T-helper 1 cell treated with Interleukin-12 subunit alpha and Interleukin-12 subunit beta and Interleukin-4 antibody, amounts not matched to agents 30 μg/mL and 1 μg/mL, for 36 hours (primary cell): ENCODE measurements around the gene R3HDM1.
"Not testable (repeated sequence)": the region's sequence is repeated elsewhere in the genome, so short reads cannot be mapped to it uniquely, and the experiment has no call there.

ENCODE experiments used
- H3K27ac Mint-ChIP-seq: one replicate; pipeline ENCODE4 v1.8.0; 2021; ENCODE audit warnings: mild to moderate bottlenecking, mixed read lengths
- H3K27me3 Mint-ChIP-seq: one replicate; pipeline ENCODE4 v1.8.0; 2021; ENCODE audit warnings: low read depth, mixed read lengths
- H3K36me3 Mint-ChIP-seq: one replicate; pipeline ENCODE4 v1.8.0; 2021; ENCODE audit warnings: low read depth, mixed read lengths
- H3K4me1 Mint-ChIP-seq: one replicate; pipeline ENCODE4 v1.8.0; 2021; ENCODE audit warnings: low read depth, mixed read lengths
- H3K4me3 Mint-ChIP-seq: one replicate; pipeline ENCODE4 v1.8.0; 2021; ENCODE audit warnings: mild to moderate bottlenecking, moderate library complexity, mixed read lengths
- H3K9me3 Mint-ChIP-seq: one replicate; pipeline ENCODE4 v1.8.0; 2021; ENCODE audit warnings: mixed read lengths

The R3HDM1 gene

DNA sequence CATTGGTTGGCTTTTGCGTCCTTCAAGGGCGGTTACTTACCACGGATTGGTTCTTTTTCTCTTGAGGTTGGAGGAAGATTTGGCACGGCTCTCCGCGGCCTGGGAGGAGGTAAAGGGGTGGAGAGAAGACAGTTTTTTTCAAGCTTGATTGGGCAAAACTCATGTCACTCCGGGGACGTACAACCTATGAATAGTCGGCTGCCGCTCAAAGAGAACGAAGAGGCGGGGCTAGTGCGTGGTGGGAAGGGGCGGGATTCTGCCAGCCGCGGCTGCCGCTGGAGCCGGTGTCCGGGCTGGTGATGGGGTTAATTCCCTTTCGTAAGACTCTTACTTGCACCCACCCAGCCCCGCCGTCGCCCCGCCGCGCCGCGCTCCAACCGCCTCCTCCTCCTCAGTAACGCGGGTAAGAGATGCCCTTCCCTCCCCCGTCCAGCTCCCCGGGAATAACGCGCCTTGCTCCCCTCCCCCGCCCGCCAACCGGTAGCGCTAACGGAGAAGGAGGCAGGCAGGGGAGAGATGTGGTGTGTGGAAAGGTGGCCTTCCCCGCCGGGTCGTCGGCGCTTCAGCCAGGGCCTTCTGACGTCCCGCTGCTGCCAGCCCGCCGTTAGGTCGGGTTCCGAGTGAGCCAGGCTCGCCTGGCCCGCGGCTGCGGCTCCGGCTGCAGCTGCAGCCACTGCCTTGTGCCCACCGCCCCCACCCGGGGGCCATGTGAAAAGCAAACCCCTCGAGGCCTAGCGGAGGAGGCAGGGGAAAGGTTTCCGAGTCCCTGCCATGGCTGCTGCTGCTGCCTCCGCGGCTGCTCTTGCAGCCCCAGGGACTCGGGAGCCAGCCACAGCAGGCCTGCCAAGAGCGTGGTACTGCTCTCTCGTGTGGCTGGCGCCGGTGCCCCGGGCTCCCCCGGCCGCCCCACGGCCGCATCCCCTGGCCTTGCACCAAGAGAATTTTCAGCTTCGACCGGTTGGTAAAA is at the start of gene R3HDM1:
R3HDM1 (plus strand) TSS at position 254 of the 967 bp plus-strand sequence. CDS start 73,362 bp downstream, outside the sequence.
- Mint-ChIP-seq H3K36me3 (peaks cover 2% of the 10 kb centered on the region), H3K4me3 (no peak within 1 kb of the TSS), H3K4me1 (peaks cover 19% of the 10 kb centered on the region), H3K27ac (peak within 1 kb of the TSS; percentile 68), H3K9me3 (no peaks in the 10 kb centered on the region), H3K27me3 (no peaks in the 10 kb centered on the region)

GRCh38 chr2:135485441-135485840 is 45.8 kb upstream of the R3HDM1 start:
- Mint-ChIP-seq H3K4me3 (no peak overlapping the region), H3K27me3 (no peaks in the 10 kb centered on the region)

GRCh38 chr2:135490376-135490775 is 40.9 kb upstream of the R3HDM1 start:
- no peaks in the 10 kb centered on the region for H3K27me3 Mint-ChIP-seq
- peaks cover 2% of the 10 kb centered on the region for H3K4me1 Mint-ChIP-seq
- H3K4me3 Mint-ChIP-seq = no peak overlapping the region
- H3K27ac Mint-ChIP-seq = no peak overlapping the region
- peaks cover 3% of the 10 kb centered on the region for H3K36me3 Mint-ChIP-seq
- H3K9me3 Mint-ChIP-seq = peaks cover 4% of the 10 kb centered on the region

More at GRCh38 chr2:135485441-135485840, 45.8 kb upstream of the R3HDM1 start:
- H3K4me1 Mint-ChIP-seq = no peaks in the 10 kb centered on the region
- H3K9me3 Mint-ChIP-seq = peaks cover 4% of the 10 kb centered on the region
- no peak overlapping the region for H3K27ac Mint-ChIP-seq
- H3K36me3 Mint-ChIP-seq = peaks cover 3% of the 10 kb centered on the region

- H3K4me3 Mint-ChIP-seq = no peak overlapping the region
- peaks cover 11% of the 10 kb centered on the region for H3K36me3 Mint-ChIP-seq
- H3K9me3 Mint-ChIP-seq = peaks cover 23% of the 10 kb centered on the region
- H3K4me1 Mint-ChIP-seq = peaks cover 2% of the 10 kb centered on the region
- no peaks in the 10 kb centered on the region for H3K27me3 Mint-ChIP-seq
- no peak overlapping the region for H3K27ac Mint-ChIP-seq
Measured at GRCh38 chr2:135494503-135494902, 36.8 kb upstream of the R3HDM1 start.

DNA sequence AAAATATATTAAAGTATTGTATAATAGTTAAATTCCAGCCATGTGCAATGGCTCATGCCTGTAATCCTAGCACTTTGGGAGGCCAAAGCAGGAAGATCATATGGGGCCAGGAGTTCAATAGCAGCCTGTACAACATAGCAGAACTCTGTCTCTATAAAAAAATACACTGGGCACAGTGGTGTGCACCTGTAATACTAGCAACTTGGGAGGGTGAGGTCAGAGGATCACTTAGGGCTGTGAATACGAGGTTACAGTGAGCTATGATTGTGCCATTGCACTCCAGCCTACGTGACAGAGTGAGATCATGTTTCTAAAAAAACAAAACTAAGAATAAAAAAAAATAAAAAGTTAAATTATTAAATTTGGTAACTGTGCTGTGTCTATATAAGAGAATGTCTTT is 36.4 kb upstream of the R3HDM1 start:
- peaks cover 2% of the 10 kb centered on the region for H3K4me1 Mint-ChIP-seq
- H3K36me3 Mint-ChIP-seq = peaks cover 11% of the 10 kb centered on the region
- no peaks in the 10 kb centered on the region for H3K27me3 Mint-ChIP-seq
- H3K9me3 Mint-ChIP-seq = peaks cover 27% of the 10 kb centered on the region
- no peak overlapping the region for H3K4me3 Mint-ChIP-seq
- H3K27ac Mint-ChIP-seq = no peak overlapping the region

- H3K4me1 Mint-ChIP-seq, H3K27me3 Mint-ChIP-seq, H3K27ac Mint-ChIP-seq, H3K4me3 Mint-ChIP-seq: not testable (repeated sequence)
- H3K36me3 Mint-ChIP-seq = peaks cover 15% of the 10 kb centered on the region
- H3K9me3 Mint-ChIP-seq = peaks cover 33% of the 10 kb centered on the region
Measured at GRCh38 chr2:135498588-135498987, 32.7 kb upstream of the R3HDM1 start.

- H3K9me3 Mint-ChIP-seq = peaks cover 9% of the 10 kb centered on the region
- H3K36me3 Mint-ChIP-seq = peaks cover 5% of the 10 kb centered on the region
- no peak overlapping the region for H3K27ac Mint-ChIP-seq
- no peaks in the 10 kb centered on the region for H3K4me1 Mint-ChIP-seq
- H3K4me3 Mint-ChIP-seq = no peak overlapping the region
- H3K27me3 Mint-ChIP-seq = no peaks in the 10 kb centered on the region
Measured at GRCh38 chr2:135504811-135505210, 26.5 kb upstream of the R3HDM1 start.

GRCh38 chr2:135510577-135510976 is 20.7 kb upstream of the R3HDM1 start:
- Mint-ChIP-seq H3K9me3 (peaks cover 7% of the 10 kb centered on the region), H3K27ac (no peak overlapping the region), H3K4me1 (no peaks in the 10 kb centered on the region), H3K27me3 (no peaks in the 10 kb centered on the region), H3K36me3 (peaks cover 3% of the 10 kb centered on the region), H3K4me3 (no peak overlapping the region)

- Mint-ChIP-seq H3K4me3 (no peak overlapping the region), H3K27ac (no peak overlapping the region), H3K27me3 (no peaks in the 10 kb centered on the region), H3K36me3 (peaks cover 2% of the 10 kb centered on the region), H3K4me1 (no peaks in the 10 kb centered on the region), H3K9me3 (peaks cover 7% of the 10 kb centered on the region)
Measured at GRCh38 chr2:135512099-135512498, 19.2 kb upstream of the R3HDM1 start.

GRCh38 chr2:135525786-135526185 is 5.5 kb upstream of the R3HDM1 start:
- Mint-ChIP-seq H3K27me3 (no peaks in the 10 kb centered on the region), H3K4me1 (peaks cover 8% of the 10 kb centered on the region), H3K27ac (no peak overlapping the region), H3K9me3 (no peaks in the 10 kb centered on the region), H3K36me3 (peaks cover 4% of the 10 kb centered on the region), H3K4me3 (no peak overlapping the region)

GRCh38 chr2:135528006-135528405 is 3.3 kb upstream of the R3HDM1 start:
- Mint-ChIP-seq H3K27me3 (no peaks in the 10 kb centered on the region), H3K27ac (no peak overlapping the region), H3K4me3 (no peak overlapping the region), H3K4me1 (peaks cover 13% of the 10 kb centered on the region), H3K9me3 (no peaks in the 10 kb centered on the region), H3K36me3 (peaks cover 2% of the 10 kb centered on the region)

- Mint-ChIP-seq H3K4me1 (peaks cover 20% of the 10 kb centered on the region), H3K27me3 (no peaks in the 10 kb centered on the region), H3K27ac (peak within 1 kb of the TSS; percentile 68), H3K9me3 (no peaks in the 10 kb centered on the region), H3K36me3 (peaks cover 1% of the 10 kb centered on the region), H3K4me3 (no peak within 1 kb of the TSS)
Measured at GRCh38 chr2:135530313-135531230, 712 bp upstream of the R3HDM1 start, which contains the start of gene ZRANB3. TSS of gene ZRANB3 (minus strand) at chr2:135531218.

DNA sequence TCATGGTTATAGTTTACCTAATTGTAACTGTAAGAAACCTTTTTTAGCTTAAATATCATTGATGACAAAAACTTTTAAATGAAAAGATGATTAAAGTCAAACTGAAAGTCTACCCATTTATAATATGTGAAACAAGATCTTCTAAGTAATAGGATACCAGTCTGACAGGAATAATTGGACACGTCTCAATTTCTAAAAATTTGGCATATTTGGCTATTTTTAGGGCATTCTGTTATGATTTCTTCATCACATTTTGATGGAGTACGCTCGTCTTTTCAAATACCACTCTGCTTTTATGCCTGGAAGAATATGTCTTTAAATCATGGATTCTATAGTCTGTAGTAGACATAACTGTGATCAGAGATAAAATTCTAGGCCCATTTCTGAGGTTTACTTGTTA is 1.3 kb downstream of the R3HDM1 start:
- Mint-ChIP-seq H3K4me1 (peaks cover 19% of the 10 kb centered on the region), H3K4me3 (no peak overlapping the region), H3K36me3 (peaks cover 2% of the 10 kb centered on the region), H3K9me3 (peaks cover under 1% of the 10 kb centered on the region), H3K27ac (no peak overlapping the region), H3K27me3 (no peaks in the 10 kb centered on the region)

DNA sequence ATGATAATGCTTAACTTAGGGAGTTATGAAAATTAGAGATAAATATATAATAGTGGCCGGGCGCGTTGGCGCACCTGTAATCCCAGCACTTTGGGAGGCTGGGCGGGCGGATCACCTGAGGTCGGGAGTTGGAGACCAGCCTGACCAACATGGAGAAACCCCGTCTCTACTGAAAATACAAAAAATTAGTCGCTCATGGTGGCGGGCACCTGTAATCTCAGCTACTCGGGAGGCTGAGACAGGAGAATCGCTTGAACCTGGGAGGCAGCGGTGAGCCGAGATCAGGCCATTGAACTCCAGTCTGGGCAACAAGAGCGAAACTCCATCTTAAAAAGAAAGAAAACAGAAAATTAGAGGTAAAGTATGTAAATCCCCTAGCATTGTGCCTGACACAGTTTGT is 2.3 kb downstream of the R3HDM1 start:
- H3K27ac Mint-ChIP-seq, H3K27me3 Mint-ChIP-seq, H3K36me3 Mint-ChIP-seq, H3K9me3 Mint-ChIP-seq, H3K4me3 Mint-ChIP-seq: not testable (repeated sequence)
- peaks cover 17% of the 10 kb centered on the region for H3K4me1 Mint-ChIP-seq
